SK-N-SH treated with all-trans-retinoic acid at 6 μM for 48 hours (cell line): ENCODE data around the gene DYNC1LI1.
"Not testable (repeated sequence)": the region's sequence is repeated elsewhere in the genome, so short reads cannot be mapped to it uniquely, and the experiment has no call there.

Experiments
- ARNTL ChIP-seq: fragments of 450-650 bp; formaldehyde crosslinking; IDR thresholded peaks from 2 replicates; pipeline ENCODE4 v1.5.0; 2020; ENCODE audit warnings: low read depth, mild to moderate bottlenecking, moderate library complexity, borderline replicate concordance
- BACH2 ChIP-seq: fragments of 250-450 bp; sonication (Bioruptor Pico); IDR thresholded peaks from 2 replicates; pipeline ENCODE4 v1.9.0; 2021; ENCODE audit warnings: mild to moderate bottlenecking, borderline replicate concordance
- ESRRG ChIP-seq: fragments of 250-450 bp; sonication (Bioruptor Pico); IDR thresholded peaks from 2 replicates; pipeline ENCODE4 v1.6.1; 2021; ENCODE audit warnings: mild to moderate bottlenecking
- ISL1 ChIP-seq: fragments of 250-450 bp; sonication (Bioruptor Pico); IDR thresholded peaks from 2 replicates; pipeline ENCODE4 v2.1.2; 2022; ENCODE audit warnings: mild to moderate bottlenecking, moderate library complexity
- OSR1 ChIP-seq: fragments of 250-450 bp; sonication (Bioruptor Pico); IDR thresholded peaks from 2 replicates; pipeline ENCODE4 v1.8.0; 2022; ENCODE audit warnings: moderate library complexity, mild to moderate bottlenecking, inconsistent platforms
- RARB ChIP-seq: fragments of 250-450 bp; sonication (Bioruptor Pico); IDR thresholded peaks from 2 replicates; pipeline ENCODE4 v1.8.0; 2021; ENCODE audit warnings: mild to moderate bottlenecking, moderate library complexity
- SNAI2 ChIP-seq: fragments of 250-450 bp; sonication (Bioruptor Pico); IDR thresholded peaks from 2 replicates; pipeline ENCODE4 v1.5.0; 2020; ENCODE audit warnings: mild to moderate bottlenecking, moderate library complexity
- TCF4 ChIP-seq: fragments of 250-450 bp; sonication (Bioruptor Pico); IDR thresholded peaks from 2 replicates; pipeline ENCODE4 v1.8.0; 2021; ENCODE audit warnings: mild to moderate bottlenecking, moderate library complexity, borderline replicate concordance
- ZC3H10 ChIP-seq: fragments of 250-450 bp; sonication (Bioruptor Pico); IDR thresholded peaks from 2 replicates; pipeline ENCODE4 v1.5.1; 2021; ENCODE audit warnings: mild to moderate bottlenecking, moderate library complexity
- ZFP3 ChIP-seq: fragments of 250-450 bp; sonication (Bioruptor Pico); IDR thresholded peaks from 2 replicates; pipeline ENCODE4 v1.5.0; 2020; ENCODE audit warnings: mild to moderate bottlenecking, moderate library complexity
- ZNF565 ChIP-seq: fragments of 450-650 bp; formaldehyde crosslinking; conservative IDR thresholded peaks from 2 replicates; pipeline ENCODE4 v1.5.0; 2020; ENCODE audit warnings: low read depth, mild to moderate bottlenecking, moderate library complexity
- ZNF70 ChIP-seq: fragments of 450-650 bp; formaldehyde crosslinking; IDR thresholded peaks from 2 replicates; pipeline ENCODE4 v1.5.0; 2020; ENCODE audit warnings: mild to moderate bottlenecking, moderate library complexity
- TF ChIP-seq, protein P1 (sequence below): fragments of 250-450 bp; sonication (Bioruptor Pico); IDR thresholded peaks from 2 replicates; pipeline ENCODE4 v1.8.0; 2020; ENCODE audit warnings: mild to moderate bottlenecking, moderate library complexity, borderline replicate concordance
- TF ChIP-seq, protein P2 (sequence below): fragments of 250-450 bp; sonication (Bioruptor Pico); IDR thresholded peaks from 2 replicates; pipeline ENCODE4 v1.5.1; 2021; ENCODE audit warnings: mild to moderate bottlenecking, moderate library complexity

DNA sequence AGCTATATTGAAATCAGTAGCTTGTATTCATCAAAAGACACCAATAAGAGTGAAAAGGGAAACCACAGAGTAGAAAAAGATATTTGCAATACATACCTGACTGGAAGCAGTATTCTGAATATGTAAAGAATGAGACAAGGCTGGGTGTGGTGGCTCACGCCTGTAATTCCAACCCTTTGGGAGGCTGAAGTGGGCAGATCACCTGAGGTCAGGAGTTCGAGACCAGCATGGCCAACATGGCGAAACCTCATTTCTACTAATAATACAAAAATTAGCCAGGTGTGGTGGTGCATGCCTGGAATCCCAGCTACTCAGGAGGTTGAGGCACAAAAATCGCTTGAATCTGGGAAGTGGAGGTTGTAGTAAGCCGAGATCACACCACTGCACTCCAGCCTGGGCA lies 51.7 kb downstream of the DYNC1LI1 start:
- TF ChIP-seq RARB; ZC3H10 (CRISPR knock-in tag); ZNF70 (CRISPR knock-in tag); ARNTL (CRISPR knock-in tag); BACH2 (CRISPR knock-in tag); SNAI2; ESRRG (CRISPR knock-in tag); OSR1 (CRISPR knock-in tag); ZNF565 (CRISPR knock-in tag); ZFP3 (CRISPR knock-in tag); TCF4 (CRISPR knock-in tag); ISL1 (CRISPR knock-in tag): not testable (repeated sequence)
- TF ChIP-seq, protein P1, sequence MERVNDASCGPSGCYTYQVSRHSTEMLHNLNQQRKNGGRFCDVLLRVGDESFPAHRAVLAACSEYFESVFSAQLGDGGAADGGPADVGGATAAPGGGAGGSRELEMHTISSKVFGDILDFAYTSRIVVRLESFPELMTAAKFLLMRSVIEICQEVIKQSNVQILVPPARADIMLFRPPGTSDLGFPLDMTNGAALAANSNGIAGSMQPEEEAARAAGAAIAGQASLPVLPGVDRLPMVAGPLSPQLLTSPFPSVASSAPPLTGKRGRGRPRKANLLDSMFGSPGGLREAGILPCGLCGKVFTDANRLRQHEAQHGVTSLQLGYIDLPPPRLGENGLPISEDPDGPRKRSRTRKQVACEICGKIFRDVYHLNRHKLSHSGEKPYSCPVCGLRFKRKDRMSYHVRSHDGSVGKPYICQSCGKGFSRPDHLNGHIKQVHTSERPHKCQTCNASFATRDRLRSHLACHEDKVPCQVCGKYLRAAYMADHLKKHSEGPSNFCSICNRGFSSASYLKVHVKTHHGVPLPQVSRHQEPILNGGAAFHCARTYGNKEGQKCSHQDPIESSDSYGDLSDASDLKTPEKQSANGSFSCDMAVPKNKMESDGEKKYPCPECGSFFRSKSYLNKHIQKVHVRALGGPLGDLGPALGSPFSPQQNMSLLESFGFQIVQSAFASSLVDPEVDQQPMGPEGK, result not testable (repeated sequence)
- TF ChIP-seq, protein P2, sequence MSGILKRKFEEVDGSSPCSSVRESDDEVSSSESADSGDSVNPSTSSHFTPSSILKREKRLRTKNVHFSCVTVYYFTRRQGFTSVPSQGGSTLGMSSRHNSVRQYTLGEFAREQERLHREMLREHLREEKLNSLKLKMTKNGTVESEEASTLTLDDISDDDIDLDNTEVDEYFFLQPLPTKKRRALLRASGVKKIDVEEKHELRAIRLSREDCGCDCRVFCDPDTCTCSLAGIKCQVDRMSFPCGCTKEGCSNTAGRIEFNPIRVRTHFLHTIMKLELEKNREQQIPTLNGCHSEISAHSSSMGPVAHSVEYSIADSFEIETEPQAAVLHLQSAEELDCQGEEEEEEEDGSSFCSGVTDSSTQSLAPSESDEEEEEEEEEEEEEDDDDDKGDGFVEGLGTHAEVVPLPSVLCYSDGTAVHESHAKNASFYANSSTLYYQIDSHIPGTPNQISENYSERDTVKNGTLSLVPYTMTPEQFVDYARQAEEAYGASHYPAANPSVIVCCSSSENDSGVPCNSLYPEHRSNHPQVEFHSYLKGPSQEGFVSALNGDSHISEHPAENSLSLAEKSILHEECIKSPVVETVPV (CRISPR knock-in tag), result not testable (repeated sequence)
